Activated T-cell treated with anti-CD3 and anti-CD28 coated beads for 24 hours (primary cell): ENCODE data around the gene SPTBN4.
"Not testable (repeated sequence)": the region's sequence is repeated elsewhere in the genome, so short reads cannot be mapped to it uniquely, and the experiment has no call there.

Source experiments
- DNase-seq: peaks from one replicate; pipeline ENCODE4 v3.0.0-alpha.2; 2020; ENCODE audit warnings: low read depth

The SPTBN4 gene

DNA sequence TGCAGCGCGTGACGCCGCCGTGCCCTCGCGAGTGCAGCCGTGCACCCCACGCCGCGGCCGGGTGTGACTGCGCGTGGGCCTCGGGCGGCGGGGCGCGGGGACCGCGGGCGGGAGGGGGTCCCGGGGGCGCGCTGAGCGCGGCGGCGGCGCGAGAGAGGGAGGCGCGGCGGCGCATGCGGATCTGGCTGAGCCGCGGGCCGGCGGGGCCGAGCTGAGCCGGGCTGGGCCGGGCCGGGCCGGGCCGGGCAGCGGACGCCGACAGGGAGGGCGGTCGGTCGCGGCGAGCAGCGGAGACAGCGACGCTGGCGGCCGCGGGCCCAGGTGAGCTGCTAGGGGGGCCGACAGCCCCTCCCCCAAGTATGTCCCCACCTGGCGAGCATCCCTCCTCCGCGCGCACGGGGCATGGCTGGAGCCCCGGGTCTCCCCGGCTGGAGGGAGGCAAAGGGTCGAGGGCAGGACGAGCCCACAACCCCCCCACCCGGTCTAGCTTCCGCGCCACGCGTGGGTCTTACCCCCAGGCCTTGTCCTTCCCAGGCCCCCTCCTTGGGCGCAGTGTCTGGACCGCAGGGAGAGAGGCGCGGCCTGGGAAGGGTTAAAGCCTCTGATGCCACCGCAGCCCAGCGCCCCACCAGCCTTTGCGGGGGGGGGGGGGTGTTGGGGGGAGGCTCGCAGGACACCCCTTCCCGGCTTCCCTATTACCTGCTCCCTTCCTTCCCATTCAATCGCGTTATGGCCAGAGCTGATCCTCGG, at the start of gene SPTBN4:
SPTBN4 (plus strand) TSS at position 17 of the 750 bp plus-strand sequence. CDS start 5,621 bp downstream, outside the sequence.
- no peak for DNase-seq

DNA sequence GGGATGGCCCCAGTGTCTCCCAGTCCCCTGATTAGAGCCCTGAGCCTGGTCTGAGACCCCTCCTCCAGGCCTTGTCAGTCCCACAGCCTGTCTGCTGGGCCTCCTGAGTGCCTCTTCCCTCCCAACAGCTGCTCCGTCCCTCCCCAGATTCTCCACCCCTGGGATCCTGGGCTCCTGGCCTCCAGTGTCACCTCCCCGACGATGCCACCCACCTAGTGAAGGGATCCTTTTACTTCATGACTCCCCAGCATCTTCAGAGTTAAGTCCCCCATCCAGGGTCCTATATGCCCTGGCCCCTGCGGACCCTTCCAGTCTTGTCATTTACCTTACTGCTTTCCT, 49.2 kb upstream of the SPTBN4 start:
- DNase-seq: no peak

DNA sequence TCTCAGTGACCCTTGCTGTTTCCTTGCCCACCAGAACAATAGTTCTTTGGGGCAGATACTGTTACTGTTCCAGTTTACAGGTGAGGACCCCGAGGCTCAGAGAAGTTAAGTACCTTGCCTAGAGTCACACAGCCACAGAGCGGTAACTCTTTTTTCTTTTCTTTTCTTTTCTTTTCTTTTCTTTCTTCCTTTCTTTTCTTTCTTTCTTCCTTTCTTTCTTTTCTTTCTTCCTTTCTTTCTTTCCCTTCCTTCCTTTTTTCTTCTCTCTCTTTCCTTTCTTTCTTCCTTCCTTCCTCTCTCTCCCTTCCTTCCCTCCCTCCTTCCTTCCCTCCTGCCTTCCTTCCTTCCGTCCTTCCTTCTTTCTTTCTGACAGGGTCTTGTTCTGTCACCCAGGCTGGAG, 48.8 kb upstream of the SPTBN4 start:
- no peak for DNase-seq

DNA sequence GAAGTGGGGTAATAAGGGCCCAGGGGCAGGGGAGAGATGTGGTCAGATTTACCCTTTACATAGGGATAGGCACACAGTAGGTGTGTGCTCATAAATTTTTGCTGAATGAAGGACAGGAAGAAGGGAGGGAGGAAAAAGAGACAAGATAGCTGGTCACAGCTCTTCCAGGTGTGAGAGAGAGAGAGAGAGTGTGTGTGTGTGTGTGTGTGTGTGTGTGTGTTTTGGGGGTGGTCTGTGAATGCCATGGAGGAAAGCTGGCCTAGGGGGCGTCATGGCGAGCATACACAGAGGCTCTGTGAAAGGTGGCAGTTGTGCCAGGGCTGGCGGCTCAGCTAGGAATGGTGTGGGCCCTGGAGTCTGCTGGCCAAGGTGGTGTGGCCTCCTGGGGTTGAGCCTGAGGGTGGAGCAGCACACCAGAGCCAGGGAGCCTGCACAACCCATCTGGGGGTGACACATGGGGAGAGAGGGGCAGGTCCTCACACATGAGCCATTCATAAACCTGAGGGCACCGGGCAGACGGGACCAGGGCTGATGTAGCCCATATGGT, 47.7 kb upstream of the SPTBN4 start:
- no peak for DNase-seq

DNA sequence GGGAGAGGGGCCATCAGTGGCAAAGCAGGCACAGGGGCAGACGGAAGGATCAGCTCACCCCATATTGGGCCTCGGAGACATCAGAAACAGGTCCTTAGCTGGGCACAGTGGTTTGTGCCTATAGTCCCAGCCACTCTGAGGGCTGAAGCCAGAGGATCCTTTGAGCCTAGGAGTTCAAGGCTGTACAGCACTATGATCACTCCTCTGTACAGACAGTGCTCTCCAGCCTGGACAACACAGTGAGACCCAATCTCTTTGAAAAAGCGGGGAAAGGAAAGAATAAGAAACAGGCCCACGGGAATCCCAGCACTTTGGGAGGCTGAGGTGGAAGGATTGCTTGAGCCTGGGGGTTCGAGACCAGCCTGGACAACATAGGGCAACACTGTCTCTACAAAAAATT, 47.0 kb upstream of the SPTBN4 start:
- DNase-seq: no peak

DNA sequence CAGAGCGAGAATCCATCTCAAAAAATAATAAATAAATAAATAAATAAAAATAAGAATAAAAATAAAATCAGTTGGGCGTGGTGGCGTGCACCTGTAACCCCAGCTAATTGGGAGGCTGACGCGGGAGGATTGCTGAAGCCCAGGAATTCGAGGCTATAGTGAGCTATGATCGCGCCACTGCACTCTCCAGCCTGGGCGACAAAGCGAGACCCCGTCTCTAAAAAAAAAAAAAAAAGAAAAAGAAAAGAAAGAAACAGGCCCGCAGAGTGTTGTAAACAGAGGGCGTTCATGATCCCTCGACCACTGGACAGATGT, 46.4 kb upstream of the SPTBN4 start:
- DNase-seq: no peak

DNA sequence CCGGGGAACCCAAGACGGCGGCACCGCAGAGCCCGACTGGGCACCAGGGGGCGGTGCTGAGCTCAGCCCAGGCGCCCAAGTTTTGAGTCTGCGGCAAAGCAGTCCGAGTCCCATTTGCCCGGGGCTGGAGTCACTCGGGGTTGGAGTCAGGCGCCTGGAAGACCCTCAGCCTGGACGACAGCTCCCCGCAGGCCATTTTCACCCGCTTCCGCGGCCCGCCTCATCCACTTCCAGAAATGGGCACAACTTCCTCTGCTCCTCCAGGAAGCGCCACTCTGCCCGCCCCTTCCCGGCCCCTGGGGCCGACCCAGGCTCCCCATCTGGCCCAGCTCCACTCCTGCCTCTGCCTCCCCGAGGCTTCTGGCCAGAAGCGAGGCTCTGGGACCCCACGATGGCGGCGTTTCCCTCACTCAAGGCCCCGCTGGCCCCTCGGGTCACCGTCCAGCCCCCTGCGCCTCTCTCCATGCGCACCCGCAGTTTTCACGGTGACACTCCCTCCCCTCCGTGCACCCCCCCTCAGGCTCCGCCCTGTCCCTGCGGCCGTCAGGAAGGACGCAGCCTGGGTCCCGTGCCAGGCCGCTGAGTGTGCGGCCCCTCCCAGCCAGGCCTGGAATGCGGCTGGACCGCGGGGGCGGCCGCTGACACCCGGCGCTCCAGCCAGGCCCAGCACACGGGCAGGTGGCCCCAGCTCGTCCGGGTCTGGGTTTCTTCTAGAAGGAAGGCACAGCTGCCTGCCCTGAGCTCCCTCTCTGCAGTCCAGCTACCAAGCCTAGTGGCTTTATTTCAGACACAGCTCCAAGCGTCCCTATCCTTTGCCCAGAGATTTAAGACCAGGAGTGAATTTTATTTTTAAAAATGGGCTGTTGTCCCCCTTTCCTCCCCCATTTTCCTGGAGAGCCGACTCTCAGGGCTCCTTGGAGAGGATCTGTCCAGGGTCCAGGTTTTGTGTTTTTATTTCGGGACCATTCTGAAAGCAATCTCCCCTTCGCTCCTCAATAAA, 45.7 kb upstream of the SPTBN4 start:
- peak; percentile 67 for DNase-seq

DNA sequence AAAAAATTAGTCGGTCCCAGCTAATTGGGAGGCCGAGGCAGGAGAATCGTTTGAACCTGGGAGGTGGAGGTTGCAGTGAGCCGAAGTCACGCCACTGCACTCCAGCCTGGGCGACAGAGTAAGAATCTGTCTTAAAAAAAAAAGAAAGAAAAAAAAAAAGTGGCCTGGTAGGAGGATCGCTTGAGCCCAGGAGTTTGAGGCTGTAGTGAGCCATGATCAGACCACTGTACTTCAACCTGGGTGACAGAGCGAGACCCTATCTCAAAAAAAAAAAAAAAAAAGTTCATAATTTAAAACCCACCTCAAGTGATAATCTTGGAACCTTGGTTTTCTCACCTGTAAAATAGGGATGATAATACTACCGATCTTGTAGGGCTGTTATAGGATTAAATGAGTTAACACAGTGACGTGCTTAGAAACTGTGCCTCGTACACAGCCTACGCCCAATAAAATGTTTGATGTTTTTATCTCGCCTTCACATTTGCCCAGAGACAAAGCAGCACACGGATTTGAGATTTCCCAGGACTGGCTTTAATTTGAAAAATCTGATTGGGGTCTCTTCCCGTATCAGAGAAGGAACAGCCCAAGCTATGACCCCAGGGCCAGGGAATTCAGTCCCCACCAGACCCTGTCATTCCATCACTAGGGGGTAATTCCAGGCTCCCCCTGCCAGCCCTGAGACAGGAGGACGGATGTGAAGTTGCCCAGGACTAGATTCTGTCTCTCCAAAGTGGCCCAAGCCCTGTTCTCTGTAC, 44.6 kb upstream of the SPTBN4 start:
- no peak for DNase-seq

DNA sequence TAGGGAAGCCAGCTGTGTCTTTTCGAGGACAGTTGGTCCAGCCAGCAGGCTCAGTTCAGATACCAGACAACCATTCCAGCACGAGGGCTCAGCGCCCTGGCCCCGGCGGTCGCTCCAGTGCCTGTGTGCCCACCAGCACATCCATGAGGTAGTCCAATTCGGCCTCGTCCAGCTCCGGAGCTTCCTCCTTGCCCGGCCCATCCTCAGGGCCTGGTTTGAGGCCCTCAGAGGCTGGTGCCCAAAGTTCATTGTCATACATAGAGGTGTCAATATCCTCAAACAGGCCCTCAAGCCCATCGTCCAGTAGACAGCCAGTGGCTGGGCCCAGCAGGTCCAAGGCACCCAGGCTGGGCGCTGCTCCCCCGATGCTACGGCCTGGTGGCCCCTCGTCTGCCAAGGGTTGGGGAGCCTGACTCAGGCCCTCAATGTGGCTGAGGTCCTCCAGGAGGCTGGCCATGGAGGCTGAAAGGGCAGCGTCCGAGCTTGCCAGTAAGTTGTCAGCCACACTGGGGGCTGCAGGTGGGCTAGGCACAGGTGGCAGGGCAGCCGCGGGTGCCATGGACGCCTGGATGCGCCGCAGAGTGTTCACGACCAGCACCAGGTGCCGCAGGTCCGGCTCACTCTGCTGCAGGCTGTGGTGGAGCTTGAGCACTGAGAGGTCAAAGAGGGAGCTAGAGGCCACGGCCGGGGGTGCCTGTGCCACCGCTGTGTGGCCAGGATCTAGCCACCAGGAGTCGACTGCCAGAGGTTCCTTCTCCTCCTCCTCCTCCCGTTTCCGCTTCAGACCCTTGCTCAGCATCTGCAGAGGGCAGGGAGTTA, 43.8 kb upstream of the SPTBN4 start:
- DNase-seq: no peak

DNA sequence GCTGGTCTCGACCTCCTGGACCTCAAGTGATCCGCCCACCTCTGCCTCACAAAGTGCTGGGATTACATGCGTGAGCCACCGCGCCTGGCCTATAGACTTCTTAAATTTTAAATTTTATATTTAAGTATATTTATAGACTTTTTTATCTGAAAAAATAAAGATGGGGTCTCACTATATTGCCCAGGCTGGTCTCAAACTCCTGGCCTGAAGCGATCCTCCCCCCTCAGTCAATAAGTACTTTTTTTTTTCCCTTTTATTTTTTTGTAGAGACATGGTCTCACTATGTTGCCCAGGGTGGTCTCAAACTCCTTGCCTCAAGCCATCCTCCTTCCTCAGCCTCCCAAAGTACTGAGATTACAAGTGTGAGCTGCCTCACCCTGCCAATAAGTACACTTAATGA, 42.9 kb upstream of the SPTBN4 start:
- DNase-seq: no peak

DNA sequence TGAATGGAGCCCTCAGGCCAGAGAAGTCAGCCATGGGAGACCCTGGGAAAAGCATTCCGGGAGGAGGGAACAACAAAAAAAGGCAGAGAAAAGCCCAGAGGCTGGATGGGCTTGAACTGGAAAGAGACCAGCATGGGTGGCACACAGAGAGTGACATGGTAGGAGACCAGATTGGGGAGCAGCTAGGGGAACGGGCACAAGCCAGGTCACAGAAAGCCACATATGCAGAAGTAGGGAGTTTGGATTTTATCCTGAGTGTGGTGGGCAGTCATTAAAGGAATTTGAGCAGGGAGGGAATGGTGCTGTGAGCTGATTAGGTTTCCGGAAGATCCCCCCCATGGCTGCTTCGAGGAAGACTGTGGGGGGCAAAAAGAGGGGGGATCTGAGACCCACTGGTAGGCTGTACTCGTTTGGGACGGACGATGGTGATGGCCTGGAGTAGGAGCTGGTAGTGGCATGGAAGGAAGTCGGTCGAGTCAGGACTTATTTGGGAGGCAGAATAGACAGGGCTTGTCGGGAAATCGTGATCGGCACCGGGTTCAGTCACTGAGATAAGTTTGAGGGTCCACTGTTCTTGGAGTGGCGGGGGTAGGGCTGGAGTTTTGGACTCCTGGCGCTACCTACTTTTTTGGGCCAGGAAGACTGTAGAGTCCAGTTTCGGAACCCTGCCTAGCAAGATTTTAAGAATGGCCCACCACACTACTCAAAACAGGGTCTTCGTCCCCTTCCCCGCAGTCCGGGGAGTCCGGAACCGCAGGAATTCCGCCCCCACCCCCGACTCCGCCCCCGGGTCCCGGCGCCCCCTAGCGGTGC, 42.0 kb upstream of the SPTBN4 start:
- no peak for DNase-seq

DNA sequence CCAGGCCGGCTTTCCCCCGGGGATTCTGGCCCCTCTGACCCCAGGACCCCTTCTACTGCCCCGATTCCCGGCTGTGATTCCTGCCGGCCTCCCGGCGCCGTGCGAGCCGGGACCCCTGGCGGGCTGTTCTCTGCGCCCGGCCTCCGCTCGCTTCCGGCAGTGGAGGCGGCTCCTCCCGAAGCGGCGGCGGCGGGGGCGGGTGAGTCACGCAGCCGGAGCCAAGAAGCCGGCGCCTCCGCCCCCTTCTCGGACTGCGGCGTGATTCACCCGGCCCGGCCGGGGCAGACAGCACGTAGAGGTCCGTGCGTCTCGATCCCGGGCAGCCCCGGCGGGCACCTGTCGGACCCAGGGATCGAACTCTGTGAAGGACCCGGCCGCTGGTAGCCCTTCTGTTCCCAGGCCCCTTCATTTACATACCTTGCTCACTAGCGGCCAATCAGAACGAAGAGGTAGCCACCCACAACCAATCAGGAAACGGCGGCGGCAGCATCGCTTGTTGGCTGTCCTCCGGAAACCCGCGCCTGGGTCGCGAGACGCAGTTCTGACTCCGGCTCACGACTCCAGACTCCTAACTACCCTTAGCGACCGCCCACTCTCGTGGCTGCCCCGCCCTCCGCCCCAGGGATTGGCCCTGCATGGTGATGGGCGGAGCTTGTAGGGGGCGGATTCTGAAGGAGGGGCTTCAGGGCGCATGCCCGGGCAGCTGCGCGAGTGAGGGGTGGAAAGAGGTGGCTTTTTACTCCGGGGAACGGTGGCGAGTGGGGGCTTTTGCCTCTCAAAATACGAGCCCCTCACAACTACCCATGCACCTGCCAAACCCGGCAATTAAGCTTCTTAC, 41.1 kb upstream of the SPTBN4 start, which contains the start of gene SERTAD1:
SERTAD1 (minus strand) TSS at position 543 of the 838 bp plus-strand sequence. CDS start 2,446 bp downstream, outside the sequence.
- peak; percentile 100 for DNase-seq

DNA sequence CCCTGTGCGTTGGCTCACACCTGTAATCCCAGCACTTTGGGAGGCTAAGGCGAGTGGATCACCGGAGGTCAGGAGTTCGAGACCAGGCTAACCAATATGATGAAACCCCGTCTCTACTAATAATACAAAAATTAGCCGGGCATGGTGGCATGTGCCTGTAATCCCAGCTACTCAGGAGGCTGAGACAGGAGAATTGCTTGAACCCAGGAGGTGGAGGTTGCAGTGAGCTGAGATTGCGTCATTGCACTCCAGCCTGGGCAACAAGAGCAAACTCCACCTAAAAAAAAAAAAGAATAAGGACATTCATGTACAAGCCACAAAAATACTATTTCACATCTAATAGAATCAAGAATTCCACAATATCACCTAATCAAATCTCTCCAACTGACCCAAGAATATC, 38.6 kb upstream of the SPTBN4 start:
- not testable (repeated sequence) for DNase-seq

DNA sequence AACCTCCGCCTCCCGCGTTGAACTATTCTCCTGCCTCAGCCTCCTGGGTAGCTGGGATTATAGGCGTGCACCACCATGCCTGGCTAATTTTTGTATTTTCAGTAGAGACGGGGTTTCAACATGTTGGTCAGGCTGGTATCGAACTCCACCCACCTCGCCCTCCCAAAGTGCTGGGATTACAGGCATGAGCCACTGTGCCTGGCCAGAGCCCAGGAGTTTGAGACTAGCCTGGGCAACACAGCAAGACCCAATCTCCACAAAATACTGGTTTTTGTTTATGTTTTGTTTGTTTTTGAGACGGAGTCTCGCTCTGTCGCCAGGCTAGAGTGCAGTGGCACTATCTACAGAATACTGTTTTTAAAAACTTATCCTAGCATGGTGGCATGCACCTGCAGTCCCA, 36.6 kb upstream of the SPTBN4 start:
- DNase-seq: not testable (repeated sequence)

DNA sequence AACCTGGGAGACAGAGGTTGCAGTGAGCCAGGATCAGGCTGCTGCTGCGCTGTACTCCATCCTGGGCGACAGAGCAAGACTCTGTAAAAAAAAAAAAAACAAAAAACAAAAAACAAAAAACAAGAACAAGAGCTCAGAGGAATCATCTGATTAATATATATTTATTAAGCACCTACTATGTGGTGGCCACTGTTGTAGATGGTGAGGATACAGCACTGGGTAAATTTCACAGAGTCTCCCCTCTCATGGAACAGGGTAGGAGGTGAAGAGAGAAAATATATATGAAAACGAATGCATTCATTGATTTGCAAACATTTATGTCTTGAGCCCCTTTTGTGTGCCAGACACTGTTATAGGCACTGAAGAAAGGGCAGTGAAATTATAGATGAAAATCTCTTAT, 35.1 kb upstream of the SPTBN4 start:
- no peak for DNase-seq

DNA sequence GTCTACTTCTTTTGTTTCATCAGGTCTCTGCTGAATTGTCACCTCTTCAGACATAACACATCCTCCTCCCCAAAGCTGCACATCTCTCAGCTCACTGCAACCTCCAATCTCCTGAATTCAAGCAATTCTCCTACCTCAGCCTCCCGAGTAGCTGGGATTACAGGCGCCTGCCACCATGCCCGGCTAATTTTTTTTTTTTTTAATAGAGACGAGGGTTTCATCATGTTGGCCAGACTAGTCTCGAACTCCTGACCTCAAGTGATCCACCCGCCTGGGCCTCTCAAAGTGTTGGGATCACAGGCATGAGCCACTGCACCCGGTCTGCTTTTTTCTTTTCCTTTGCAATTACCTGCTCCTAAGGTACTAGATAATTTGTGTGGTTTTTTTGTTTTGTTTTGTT, 34.0 kb upstream of the SPTBN4 start:
- not testable (repeated sequence) for DNase-seq

DNA sequence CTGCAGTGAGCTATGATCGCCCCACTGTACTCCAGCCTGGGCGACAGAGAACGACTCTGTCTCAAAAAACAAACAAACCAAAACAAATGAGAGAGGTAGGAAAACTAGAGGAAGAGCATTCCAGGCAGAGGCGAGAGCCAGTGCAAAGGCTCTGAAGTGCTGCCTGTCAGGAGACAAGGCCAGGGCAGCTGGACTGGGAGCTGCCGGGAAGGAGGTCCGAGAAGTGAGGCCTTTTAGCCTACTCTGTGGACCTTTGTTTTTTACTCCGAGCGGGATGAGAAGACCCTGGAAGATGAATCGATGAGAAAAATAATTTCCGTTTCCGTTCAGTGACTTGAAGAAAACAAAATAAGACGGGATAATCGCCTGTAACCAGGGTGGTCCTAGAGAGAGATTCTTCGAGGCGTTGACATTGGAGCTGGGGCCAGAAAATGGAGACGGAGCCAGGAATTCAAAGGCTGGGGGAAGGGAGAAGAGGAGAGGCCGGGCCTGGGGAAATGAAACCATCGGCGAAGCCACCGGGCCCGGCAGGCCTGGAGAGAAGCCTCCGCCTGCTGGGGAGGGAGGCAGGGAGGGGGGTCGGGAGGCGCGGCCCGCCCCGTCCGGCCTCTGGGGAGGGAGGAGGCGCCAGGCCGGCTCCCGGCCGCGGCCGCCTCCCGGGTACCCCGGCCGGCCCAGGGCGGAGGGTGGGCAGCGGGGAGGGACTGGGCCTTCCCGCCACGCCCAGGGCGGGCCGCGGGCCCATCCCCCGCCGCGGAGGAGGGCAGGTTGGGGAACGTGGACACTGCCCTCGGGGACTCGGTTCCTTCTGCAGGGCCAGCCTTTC, 33.2 kb upstream of the SPTBN4 start:
- no peak for DNase-seq

DNA sequence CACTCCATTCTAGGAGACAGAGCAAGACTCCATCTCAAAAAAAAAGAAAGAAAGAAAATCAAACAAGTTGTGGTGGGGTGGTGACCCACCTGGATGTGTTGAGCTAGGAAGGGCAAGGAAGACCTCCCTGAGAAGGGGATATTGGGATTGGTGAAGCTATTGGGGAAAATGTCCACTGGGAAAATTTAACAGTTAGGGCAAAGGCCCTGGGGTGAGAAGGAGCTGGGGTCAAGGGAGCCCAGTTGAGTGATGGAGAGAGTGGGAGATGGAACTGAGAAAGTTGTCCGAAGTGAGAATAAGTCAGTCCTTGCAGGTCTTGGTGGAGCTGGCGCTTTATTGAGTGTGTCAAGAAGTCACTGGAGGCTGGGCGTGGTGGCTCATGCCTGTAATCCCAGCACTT, 28.5 kb upstream of the SPTBN4 start:
- DNase-seq: no peak
